Kidney (tissue), 14 donors: ENCODE measurements around the gene C14orf132. TPM values are rescaled to one million over a fixed set of nuclear protein-coding genes. Genes with fewer than 3 reads are reported as not detected.

Source experiments
- DNase-seq, 5 donors: peaks; one replicate each; pipeline ENCODE4 v3.0.0-alpha.2; 2013 to 2020
- FAIRE-seq: peaks from 2 replicates; lab custom pipeline; 2012; peaks lifted over from hg19 to GRCh38; lab: Jason Lieb, UNC
- H3K27ac ChIP-seq, 2 donors: one replicate each; pipeline ENCODE4 v1.7.0; 2013; ENCODE audit warnings: low read depth in 2 of 2, low read length in 2 of 2, inconsistent platforms in 1 of 2
- H3K27me3 ChIP-seq: one replicate; pipeline ENCODE4 v1.7.1; 2013; ENCODE audit warnings: low read length, inconsistent platforms; ENCODE audit not compliant: control insufficient read depth, insufficient read depth
- H3K36me3 ChIP-seq, 3 donors: one replicate each; pipeline versions ENCODE4 v1.7.0 to v1.7.1; 2013; ENCODE audit warnings: low read length in 3 of 3, control low read depth in 1 of 3, inconsistent platforms in 1 of 3; ENCODE audit not compliant: insufficient read depth in 3 of 3, control insufficient read depth in 2 of 3
- H3K4me1 ChIP-seq, 3 donors: one replicate each; pipeline versions ENCODE4 v1.7.0 to v1.7.1; 2013; ENCODE audit warnings: low read length in 3 of 3, inconsistent platforms in 1 of 3, low read depth in 1 of 3; ENCODE audit not compliant: control insufficient read depth in 2 of 3, insufficient read depth in 2 of 3
- H3K4me3 ChIP-seq, 3 donors: one replicate each; pipeline versions ENCODE4 v1.7.0 to v1.8.1; 2013; ENCODE audit warnings: low read length in 3 of 3, control low read depth in 1 of 3, inconsistent platforms in 1 of 3
- H3K9ac ChIP-seq, 3 donors: one replicate each; pipeline versions ENCODE4 v1.7.0 to v1.7.1; 2013; ENCODE audit warnings: low read length in 3 of 3, control low read depth in 1 of 3, inconsistent platforms in 1 of 3
- H3K9me3 ChIP-seq, 3 donors: one replicate each; pipeline versions ENCODE4 v1.7.0 to v1.7.1; 2013; ENCODE audit warnings: low read length in 3 of 3, control low read depth in 1 of 3, inconsistent platforms in 1 of 3; ENCODE audit not compliant: control insufficient read depth in 2 of 3, insufficient read depth in 1 of 3
- CTCF ChIP-seq: IDR thresholded peaks from 3 replicates; pipeline ENCODE4 v1.5.1; 2012; ENCODE audit warnings: mild to moderate bottlenecking, moderate library complexity, borderline replicate concordance; ENCODE audit not compliant: insufficient read depth; ENCODE audit errors: extremely low read depth
- intact Hi-C: fragments of 100-400 bp; cut with DNase I; formaldehyde crosslinking; loops from one replicate; pipeline ENCODE4 v1.11.1; 2022
- polyA plus RNA-seq: library from polyadenylated mRNA; stranded (reverse); fragments of 350-450 nt; fragmentation: Illumina TruSeq; extraction: RNeasy Lipid Tissue Mini Kit (QIAGEN cat#74804); gene quantifications from one replicate; pipeline ENCODE4 v1.2.3, GENCODE V29; 2014; ENCODE audit warnings: low read depth, low replicate concordance; ENCODE audit not compliant: insufficient read depth
- total RNA-seq: library from RNA; stranded (reverse); fragmentation: NEBNext Ultra II Directional; extraction: Animal tissue kit (Norgen Biotek cat#: 25700); gene quantifications from one replicate; pipeline ENCODE4 v1.2.1, GENCODE V29; 2021
- donor health status: control.
- donor health status: control.
- donor health status: control.
- donor health status: control.
- donor health status: control.
- donor health status: DM: yes; HTN: yes; CAD: no.
- donor health status: Normal renal cell carcinoma (clear cell type).

C14orf132 gene
- total and polyA plus RNA-seq, 2 donors from 2014 or later: 6.0 to 17.5 TPM

DNA sequence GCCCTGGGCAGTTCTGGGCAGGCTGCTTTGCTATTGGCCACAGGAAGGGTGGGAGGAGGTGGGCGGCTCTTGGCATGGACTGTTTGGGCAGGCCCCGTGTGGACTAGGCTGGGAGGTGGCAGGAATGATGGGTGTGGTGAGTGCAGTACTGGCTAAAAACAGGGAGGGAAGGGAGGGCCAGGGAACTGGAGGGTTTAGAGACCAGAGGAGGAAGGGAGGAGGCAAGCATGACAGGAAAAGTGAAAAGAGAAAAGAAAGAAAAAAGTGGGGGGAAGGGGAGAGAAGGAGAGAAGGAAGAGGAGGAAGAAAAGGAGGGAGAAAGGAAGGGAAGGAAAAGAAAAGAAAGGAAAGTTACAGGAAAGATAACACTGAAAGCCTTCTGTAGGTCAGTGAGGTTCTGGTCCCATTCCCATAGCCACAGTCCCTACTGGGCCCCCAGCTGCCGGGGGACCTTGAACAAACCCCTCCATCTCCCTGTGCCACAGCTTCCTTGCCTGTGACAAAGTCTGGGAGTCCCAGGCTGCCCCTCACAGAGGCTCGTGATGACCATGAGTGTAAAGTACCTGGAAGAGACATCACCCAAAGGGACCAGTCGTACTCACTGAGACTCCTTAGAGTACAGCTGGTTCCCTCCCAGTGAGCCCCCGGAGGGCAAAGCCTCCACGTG is 1.1 kb upstream of the C14orf132 start:
- Histone ChIP-seq H3K36me3 (peaks cover 0 to 2% (median 0%) of the 10 kb centered on the region in 3 donors), H3K27me3 (no peaks in the 10 kb centered on the region), H3K9me3 (no peaks in the 10 kb centered on the region), H3K4me3 (peak overlapping the region in 1 of 3 donors; percentile 54), H3K9ac (no peak overlapping the region), H3K4me1 (peaks cover 0 to 6% (median 0%) of the 10 kb centered on the region in 3 donors), H3K27ac (no peak overlapping the region)
- intact Hi-C loops: no loop called here
- no peak for TF ChIP-seq CTCF
- DNase-seq (no peak), FAIRE-seq (no peak)

GRCh38 chr14:96038558-96038919 is 623 bp upstream of the C14orf132 start:
- Histone ChIP-seq H3K4me3 (peak overlapping the region in 2 of 3 donors; percentile 12 to 54), H3K9me3 (no peaks in the 10 kb centered on the region), H3K36me3 (peaks cover 0 to 2% (median 0%) of the 10 kb centered on the region in 3 donors), H3K27ac (no peak overlapping the region), H3K27me3 (no peaks in the 10 kb centered on the region), H3K9ac (no peak overlapping the region), H3K4me1 (peaks cover 0 to 6% (median 0%) of the 10 kb centered on the region in 3 donors)
- no peak for TF ChIP-seq CTCF
- DNase-seq (peak in 3 of 5 donors; percentile 22 to 59 (median 25)), FAIRE-seq (no peak)
- intact Hi-C loops: no loop called here

DNA sequence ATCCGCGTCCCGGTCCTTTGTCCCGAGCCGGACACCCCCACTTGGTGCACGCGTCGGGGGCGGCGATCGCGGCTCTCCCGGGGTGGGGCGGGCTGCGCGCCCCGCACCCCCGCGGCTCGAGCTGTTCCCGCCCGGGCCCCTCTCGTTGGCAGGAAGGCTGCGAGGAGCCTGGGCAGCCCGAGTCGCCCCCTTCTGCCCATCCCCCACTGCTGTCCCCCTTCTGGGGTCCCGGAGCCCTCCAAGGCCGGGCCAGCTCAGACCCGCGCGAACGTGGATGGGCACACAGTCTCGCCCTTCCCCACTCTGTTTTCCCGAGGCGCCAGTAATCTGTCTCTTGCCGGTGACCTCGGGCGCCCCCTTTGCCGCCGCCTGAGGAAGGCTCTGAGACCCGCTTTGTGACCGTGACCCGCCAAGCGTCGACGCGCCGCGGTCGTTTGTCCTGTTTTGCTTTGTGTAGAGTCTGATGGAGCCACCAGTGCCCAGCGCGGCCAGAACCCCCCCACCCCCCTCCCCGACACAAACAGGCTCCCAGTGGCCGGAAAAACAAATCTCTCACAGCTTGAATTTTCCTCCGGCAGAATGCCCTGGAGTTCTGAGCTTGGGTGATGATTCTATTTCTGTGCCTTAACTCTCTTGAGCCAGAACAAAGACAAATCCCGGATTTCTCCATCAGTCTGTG is 610 bp downstream of the C14orf132 start:
- DNase-seq: peak in 4 of 5 donors; percentile 61 to 76 (median 68)
- no peaks in the 10 kb centered on the region for H3K27me3 ChIP-seq
- H3K4me1 ChIP-seq: peaks cover 0 to 6% (median 0%) of the 10 kb centered on the region in 3 donors

More for the DNA sequence above, 610 bp downstream of the C14orf132 start:
- peaks cover 0 to 2% (median 0%) of the 10 kb centered on the region in 3 donors for H3K36me3 ChIP-seq
- no peaks in the 10 kb centered on the region for H3K9me3 ChIP-seq
- intact Hi-C loops: no loop called here
- FAIRE-seq: no peak
- H3K4me3 ChIP-seq: peak overlapping the region; percentile 35 to 54 (median 35)
- no peak overlapping the region for H3K27ac ChIP-seq
- TF ChIP-seq CTCF: no peak
- peak overlapping the region in 1 of 3 donors; percentile 56 for H3K9ac ChIP-seq
